CD14-positive monocyte (primary cell): ENCODE measurements around the gene VAV1. TPM values are rescaled to one million over a fixed set of nuclear protein-coding genes. Genes with fewer than 3 reads are reported as not detected.
"Not testable (repeated sequence)": the region's sequence is repeated elsewhere in the genome, so short reads cannot be mapped to it uniquely, and the experiment has no call there.

Experiments used
- DNase-seq, 3 donors: peaks; one replicate each; pipeline ENCODE4 v3.0.0-alpha.2; 2011 to 2022
- H2AFZ ChIP-seq: 2 replicates; pipeline ENCODE4 v1.6.0; 2012; ENCODE audit warnings: mild to moderate bottlenecking, low read depth, low read length, inconsistent platforms; ENCODE audit not compliant: insufficient read depth, poor library complexity, severe bottlenecking
- H3K27ac ChIP-seq, 2 donors: 1 replicate in 1 of 2; 2 replicates in 1 of 2; pipeline ENCODE4 v1.5.1; 2012 to 2013; ENCODE audit warnings: low read length in 2 of 2, control low read depth in 1 of 2, inconsistent platforms in 1 of 2, low read depth in 1 of 2, mild to moderate bottlenecking in 1 of 2
- H3K27me3 ChIP-seq, 2 donors: one replicate each; pipeline versions ENCODE4 v1.6.0 to v1.6.1; 2011 to 2013; ENCODE audit warnings: low read length in 2 of 2; ENCODE audit not compliant: control insufficient read depth in 2 of 2, insufficient read depth in 2 of 2
- H3K36me3 ChIP-seq, 2 donors: replicated peaks in 1 of 2; 1 replicate in 1 of 2; 2 replicates in 1 of 2; pipeline versions ENCODE4 v1.5.1 to v1.6.1; 2012 to 2013; ENCODE audit warnings: low read length in 2 of 2, control low read depth in 1 of 2, inconsistent platforms in 1 of 2, mild to moderate bottlenecking in 1 of 2; ENCODE audit not compliant: insufficient read depth in 2 of 2, control insufficient read depth in 1 of 2
- H3K4me1 ChIP-seq, 2 donors: 1 replicate in 1 of 2; 2 replicates in 1 of 2; pipeline versions ENCODE4 v1.5.1 to v1.6.1; 2012 to 2013; ENCODE audit warnings: low read length in 2 of 2, control low read depth in 1 of 2, inconsistent platforms in 1 of 2, mild to moderate bottlenecking in 1 of 2, moderate library complexity in 1 of 2; ENCODE audit not compliant: insufficient read depth in 2 of 2, control insufficient read depth in 1 of 2
- H3K4me2 ChIP-seq: replicated peaks from 2 replicates; pipeline ENCODE3; 2012; ENCODE audit warnings: low read length, moderate library complexity, mild to moderate bottlenecking; ENCODE audit not compliant: poor library complexity, severe bottlenecking; ENCODE audit errors: extremely low read depth
- H3K4me3 ChIP-seq, 3 experiments: fragments of 200-600 bp in 1 of 3; sonication (generic) in 1 of 3; replicated peaks in 1 of 3; 1 replicate in 2 of 3; 2 replicates in 1 of 3; pipeline ENCODE4 v1.5.1; 2011 to 2013; ENCODE audit warnings: low read length in 3 of 3, mild to moderate bottlenecking in 3 of 3, control low read depth in 2 of 3, low read depth in 2 of 3, inconsistent platforms in 1 of 3, moderate library complexity in 1 of 3
- H3K79me2 ChIP-seq: 2 replicates; pipeline ENCODE4 v1.6.0; 2012; ENCODE audit warnings: mild to moderate bottlenecking, control low read depth, inconsistent platforms, low read length, moderate library complexity; ENCODE audit not compliant: insufficient read depth
- H3K9ac ChIP-seq: 2 replicates; pipeline ENCODE4 v1.6.0; 2017; ENCODE audit warnings: low read length, mild to moderate bottlenecking; ENCODE audit not compliant: insufficient read depth, poor library complexity, severe bottlenecking
- H3K9me3 ChIP-seq, 2 donors: replicated peaks in 1 of 2; 1 replicate in 1 of 2; 2 replicates in 1 of 2; pipeline versions ENCODE4 v1.5.1 to v1.6.1; 2012 to 2013; ENCODE audit warnings: low read length in 2 of 2, control low read depth in 1 of 2; ENCODE audit not compliant: control insufficient read depth in 1 of 2, insufficient read depth in 1 of 2
- H4K20me1 ChIP-seq: 2 replicates; pipeline ENCODE4 v1.6.0; 2012; ENCODE audit warnings: mild to moderate bottlenecking, low read length, control low read depth, moderate library complexity; ENCODE audit not compliant: insufficient read depth
- H3K27ac Mint-ChIP-seq, 7 donors: one replicate each; pipeline ENCODE4 v1.8.0; 2020; ENCODE audit warnings: mild to moderate bottlenecking in 7 of 7, mixed read lengths in 7 of 7, moderate library complexity in 6 of 7, inconsistent platforms in 2 of 7
- H3K27me3 Mint-ChIP-seq, 3 donors: one replicate each; pipeline ENCODE4 v1.8.0; 2021 to 2022; ENCODE audit warnings: low read depth in 3 of 3, mild to moderate bottlenecking in 3 of 3, mixed read lengths in 3 of 3, moderate library complexity in 3 of 3, inconsistent platforms in 1 of 3
- H3K36me3 Mint-ChIP-seq, 2 donors: one replicate each; pipeline ENCODE4 v1.8.0; 2020; ENCODE audit warnings: mixed read lengths in 2 of 2, inconsistent platforms in 1 of 2, mild to moderate bottlenecking in 1 of 2
- H3K4me1 Mint-ChIP-seq: one replicate; pipeline ENCODE4 v1.8.0; 2020; ENCODE audit warnings: mild to moderate bottlenecking, mixed read lengths
- H3K4me3 Mint-ChIP-seq, 2 donors: one replicate each; pipeline ENCODE4 v1.8.0; 2020; ENCODE audit warnings: mild to moderate bottlenecking in 2 of 2, mixed read lengths in 2 of 2, moderate library complexity in 1 of 2
- H3K9me3 Mint-ChIP-seq, 7 donors: one replicate each; pipeline ENCODE4 v1.8.0; 2020 to 2022; ENCODE audit warnings: mixed read lengths in 7 of 7, mild to moderate bottlenecking in 6 of 7, moderate library complexity in 6 of 7, inconsistent platforms in 2 of 7
- CTCF ChIP-seq: fragments of 200-600 bp; IDR thresholded peaks from one replicate; pipeline ENCODE4 v1.8.0; 2022; ENCODE audit warnings: antibody characterized with exemption, mild to moderate bottlenecking
- WGBS: methylation state at CpG from one replicate; pipeline ENCODE4 v1.1.5; 2013; ENCODE audit warnings: missing lambda C conversion rate; ENCODE audit not compliant: insufficient coverage; 5-methylcytosine and 5-hydroxymethylcytosine counted together
- intact Hi-C, 2 donors: fragments of 100-400 bp; cut with micrococcal nuclease; formaldehyde crosslinking; loops; one replicate each; pipeline versions ENCODE4 v1.15.0 to v1.15.1; 2023
- polyA plus RNA-seq, 3 donors: library from polyadenylated mRNA; depleted of rRNA in 1 of 3; unstranded in 2 of 3; stranded (reverse) in 1 of 3; fragments of 300-500 nt in 2 of 3; fragments of >200 nt in 1 of 3; fragmentation: Illumina TruSeq in 2 of 3; gene quantifications; 1 replicate in 2 of 3; 2 replicates in 1 of 3; pipeline ENCODE4 v1.2.3, GENCODE V29; 2012 to 2021

VAV1 gene
- polyA plus RNA-seq, 3 donors: 21.3 to 81.2 (median 30.2) TPM

GRCh38 chr19:6831084-6831483, 58.6 kb downstream of the VAV1 start:
- H3K4me3 Mint-ChIP-seq, H3K4me3 ChIP-seq, H3K9ac ChIP-seq, H3K79me2 ChIP-seq, H3K9me3 ChIP-seq, intact Hi-C loops, H2AFZ ChIP-seq, H3K27me3 Mint-ChIP-seq, H3K27me3 ChIP-seq, H3K4me2 ChIP-seq: not testable (repeated sequence)
- peaks cover 0 to 12% (median 2%) of the 10 kb centered on the region in 7 donors for H3K9me3 Mint-ChIP-seq
- H4K20me1 ChIP-seq: peaks cover 93% of the 10 kb centered on the region
- peaks cover 70 to 94% of the 10 kb centered on the region in 2 donors for H3K36me3 Mint-ChIP-seq
- peaks cover 19 to 21% of the 10 kb centered on the region in 2 donors for H3K4me1 ChIP-seq
- H3K36me3 ChIP-seq: peaks cover 79 to 95% of the 10 kb centered on the region in 2 donors
- H3K27ac ChIP-seq: peak overlapping the region; percentile 54 to 72
- 9% methylated on average over 5 of the region's 9 CpGs for WGBS
- H3K4me1 Mint-ChIP-seq: peaks cover 29% of the 10 kb centered on the region
- peak; percentile 36 to 71 (median 36) for DNase-seq
- H3K27ac Mint-ChIP-seq: peak overlapping the region; percentile 48 to 90 (median 81)

DNA sequence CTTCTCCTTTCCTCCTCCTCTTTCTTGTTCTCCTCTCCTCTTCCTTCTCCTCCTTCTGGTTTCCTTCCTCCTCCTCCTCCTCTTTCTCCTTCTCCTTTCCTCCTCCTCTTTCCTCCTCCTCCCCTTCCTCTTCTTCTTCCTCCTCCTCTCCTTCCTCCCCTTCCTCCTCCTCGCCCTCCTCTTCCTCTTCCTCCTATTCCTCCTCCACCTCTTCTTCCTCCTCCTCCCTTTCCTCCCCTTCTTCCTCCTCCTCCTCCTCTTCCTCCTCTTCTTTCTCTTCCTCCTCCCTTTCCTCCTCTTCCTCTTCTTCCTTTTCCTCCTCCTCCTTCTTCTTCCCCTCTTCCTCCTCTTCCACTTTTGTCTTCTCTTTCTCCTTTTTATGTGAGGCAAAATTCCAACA, 59.9 kb downstream of the VAV1 start:
- Histone ChIP-seq H3K36me3 (peaks cover 79 to 95% of the 10 kb centered on the region in 2 donors), H3K4me3 (no peak overlapping the region), H4K20me1 (peaks cover 94% of the 10 kb centered on the region), H3K79me2 (peaks cover 4% of the 10 kb centered on the region), H2AFZ (no peak overlapping the region), H3K27me3 (no peaks in the 10 kb centered on the region), H3K4me1 (peaks cover 19 to 21% of the 10 kb centered on the region in 2 donors), H3K9ac (no peak overlapping the region), H3K27ac (peak overlapping the region; percentile 43 to 72), H3K4me2 (no peak overlapping the region), H3K9me3 (no peaks in the 10 kb centered on the region)
- intact Hi-C loops: no loop called here
- H3K4me3 Mint-ChIP-seq: no peak overlapping the region
- 10% methylated on average over 1 of the region's 1 CpG for WGBS
- H3K27ac Mint-ChIP-seq: peak overlapping the region; percentile 15 to 86 (median 69)
- H3K36me3 Mint-ChIP-seq: peaks cover 72 to 95% of the 10 kb centered on the region in 2 donors
- H3K27me3 Mint-ChIP-seq: peaks cover 0 to 1% (median 0%) of the 10 kb centered on the region in 3 donors
- DNase-seq: no peak
- H3K4me1 Mint-ChIP-seq: peaks cover 36% of the 10 kb centered on the region
- no peak for TF ChIP-seq CTCF
- H3K9me3 Mint-ChIP-seq: peaks cover 0 to 12% (median 2%) of the 10 kb centered on the region in 7 donors
